ENCODE measurements around the gene HNMT.

HNMT gene

GRCh38 chr2:137927846-137928245, 36.4 kb upstream of the HNMT start:
- POLR2A ChIA-PET, result no interaction called here
- H3K36me3 ChIP-seq (ENCODE audit: control insufficient read depth in 2 of 2, insufficient read depth in 1 of 2, low read length in 2 of 2), result no peaks in the 10 kb centered on the region
- H3K4me3 ChIP-seq (ENCODE audit: low read depth, low read length), result no peak overlapping the region
- no peak overlapping the region for H3K27ac ChIP-seq (ENCODE audit: extremely low read depth, low read depth, low read length)
- CTCF ChIA-PET, result interaction anchor here (0.7 kb wide), 2 partner anchors 162 to 377 kb away, joined by 3 read pairs; no protein-coding TSS in a partner anchor
- no peaks in the 10 kb centered on the region for H3K4me1 ChIP-seq (ENCODE audit: control insufficient read depth, insufficient read depth, low read length)
- TF ChIP-seq ZNF677 (tag by site-specific recombination; IDR thresholded peaks at IDR 0.05) (no peak), ZXDB (tag by site-specific recombination; IDR thresholded peaks at IDR 0.05) (no peak), RBAK (tag by site-specific recombination; IDR thresholded peaks at IDR 0.05) (no peak), OSR2 (tag by site-specific recombination; IDR thresholded peaks at IDR 0.05) (no peak), ZNF658 (tag by site-specific recombination; IDR thresholded peaks at IDR 0.05) (no peak), ZNF239 (tag by site-specific recombination; IDR thresholded peaks at IDR 0.05) (no peak), ZNF843 (tag by site-specific recombination; IDR thresholded peaks at IDR 0.05) (no peak), ZNF248 (tag by site-specific recombination; IDR thresholded peaks at IDR 0.05) (no peak), ZNF433 (tag by site-specific recombination; IDR thresholded peaks at IDR 0.05; ENCODE audit: low read depth) (no peak), ZFHX2 (tag by site-specific recombination; conservative IDR thresholded peaks at IDR 0.05) (no peak), ZNF513 (tag by site-specific recombination; IDR thresholded peaks at IDR 0.05) (no peak), ZNF121 (tag by site-specific recombination; IDR thresholded peaks at IDR 0.05) (no peak), PBX3 (CRISPR knock-in tag; IDR thresholded peaks at IDR 0.05) (no peak), ZNF362 (tag by site-specific recombination; IDR thresholded peaks at IDR 0.05) (no peak), ZNF518A (tag by site-specific recombination; conservative IDR thresholded peaks at IDR 0.05; ENCODE audit: low read depth) (no peak)
- TF ChIP-seq, protein P1, sequence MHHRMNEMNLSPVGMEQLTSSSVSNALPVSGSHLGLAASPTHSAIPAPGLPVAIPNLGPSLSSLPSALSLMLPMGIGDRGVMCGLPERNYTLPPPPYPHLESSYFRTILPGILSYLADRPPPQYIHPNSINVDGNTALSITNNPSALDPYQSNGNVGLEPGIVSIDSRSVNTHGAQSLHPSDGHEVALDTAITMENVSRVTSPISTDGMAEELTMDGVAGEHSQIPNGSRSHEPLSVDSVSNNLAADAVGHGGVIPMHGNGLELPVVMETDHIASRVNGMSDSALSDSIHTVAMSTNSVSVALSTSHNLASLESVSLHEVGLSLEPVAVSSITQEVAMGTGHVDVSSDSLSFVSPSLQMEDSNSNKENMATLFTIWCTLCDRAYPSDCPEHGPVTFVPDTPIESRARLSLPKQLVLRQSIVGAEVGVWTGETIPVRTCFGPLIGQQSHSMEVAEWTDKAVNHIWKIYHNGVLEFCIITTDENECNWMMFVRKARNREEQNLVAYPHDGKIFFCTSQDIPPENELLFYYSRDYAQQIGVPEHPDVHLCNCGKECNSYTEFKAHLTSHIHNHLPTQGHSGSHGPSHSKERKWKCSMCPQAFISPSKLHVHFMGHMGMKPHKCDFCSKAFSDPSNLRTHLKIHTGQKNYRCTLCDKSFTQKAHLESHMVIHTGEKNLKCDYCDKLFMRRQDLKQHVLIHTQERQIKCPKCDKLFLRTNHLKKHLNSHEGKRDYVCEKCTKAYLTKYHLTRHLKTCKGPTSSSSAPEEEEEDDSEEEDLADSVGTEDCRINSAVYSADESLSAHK (tag by site-specific recombination; IDR thresholded peaks at IDR 0.05), result no peak
- TF ChIP-seq, protein P2, sequence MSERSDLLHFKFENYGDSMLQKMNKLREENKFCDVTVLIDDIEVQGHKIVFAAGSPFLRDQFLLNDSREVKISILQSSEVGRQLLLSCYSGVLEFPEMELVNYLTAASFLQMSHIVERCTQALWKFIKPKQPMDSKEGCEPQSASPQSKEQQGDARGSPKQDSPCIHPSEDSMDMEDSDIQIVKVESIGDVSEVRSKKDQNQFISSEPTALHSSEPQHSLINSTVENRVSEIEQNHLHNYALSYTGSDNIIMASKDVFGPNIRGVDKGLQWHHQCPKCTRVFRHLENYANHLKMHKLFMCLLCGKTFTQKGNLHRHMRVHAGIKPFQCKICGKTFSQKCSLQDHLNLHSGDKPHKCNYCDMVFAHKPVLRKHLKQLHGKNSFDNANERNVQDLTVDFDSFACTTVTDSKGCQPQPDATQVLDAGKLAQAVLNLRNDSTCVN (tag by site-specific recombination; optimal IDR thresholded peaks at IDR 0.05), result no peak
- H3K9me3 ChIP-seq (ENCODE audit: control insufficient read depth, insufficient read depth, low read depth, low read length), result no peaks in the 10 kb centered on the region
